GM23248 (cell line): ENCODE results near the gene CREB3L2.

Source experiments
- EZH2 ChIP-seq: fragments of 200-600 bp; sonication (generic); IDR thresholded peaks from 2 replicates; pipeline ENCODE4 v1.6.1; 2018; ENCODE audit warnings: antibody characterized with exemption, mild to moderate bottlenecking; ENCODE audit not compliant: insufficient read depth, poor library complexity, severe bottlenecking
- EZH2phosphoT487 ChIP-seq: fragments of 200-600 bp; sonication (generic); IDR thresholded peaks from 2 replicates; pipeline ENCODE4 v1.6.1; 2018; ENCODE audit warnings: antibody characterized with exemption, moderate library complexity, mild to moderate bottlenecking, low read depth; ENCODE audit not compliant: insufficient read depth

GRCh38 chr7:137953665-137954470 is 48.0 kb downstream of the CREB3L2 start:
- TF ChIP-seq EZH2 = no peak
- no peak for TF ChIP-seq EZH2phosphoT487
